WTC11 (cell line): ENCODE measurements around the gene BCAS3. TPM values are rescaled to one million over a fixed set of nuclear protein-coding genes. Genes with fewer than 3 reads are reported as not detected.

Source experiments
- ATAC-seq: fragments of 200-7000 bp; cut with Tn5 transposase; 2 replicates; pipeline ENCODE4 v1.10.0; 2021; ENCODE audit warnings: mild to moderate bottlenecking, moderate library complexity
- CTCF ChIA-PET: fragments of 300-600 bp; sonication (Branson Sonifier 250); formaldehyde crosslinking; loops from one replicate; lab custom pipeline; 2021; ENCODE audit warnings: antibody characterized with exemption; lab: Charles Lee
- POLR2A ChIA-PET: fragments of 350-600 bp; sonication (Branson Sonifier 250); formaldehyde crosslinking; loops from one replicate; lab custom pipeline; 2021; ENCODE audit warnings: antibody characterized with exemption; lab: Charles Lee
- DNase-seq: peaks from one replicate; pipeline ENCODE4 v3.0.0; 2021; ENCODE audit warnings: low spot score
- H3K27ac Mint-ChIP-seq: 2 replicates; pipeline ENCODE4 v1.8.0; 2021; ENCODE audit warnings: mixed read lengths
- H3K27me3 Mint-ChIP-seq: 2 replicates; pipeline ENCODE4 v1.8.0; 2021; ENCODE audit warnings: low read depth, mild to moderate bottlenecking, moderate library complexity, mixed read lengths
- H3K36me3 Mint-ChIP-seq: 2 replicates; pipeline ENCODE4 v1.8.0; 2021; ENCODE audit warnings: mixed read lengths
- H3K4me1 Mint-ChIP-seq: 2 replicates; pipeline ENCODE4 v1.8.0; 2022; ENCODE audit warnings: mixed read lengths
- H3K4me3 Mint-ChIP-seq: 2 replicates; pipeline ENCODE4 v1.8.0; 2021; ENCODE audit warnings: mild to moderate bottlenecking, moderate library complexity, mixed read lengths
- H3K9me3 Mint-ChIP-seq: 2 replicates; pipeline ENCODE4 v1.8.0; 2021; ENCODE audit warnings: mixed read lengths
- AFF4 ChIP-seq: sonication (generic); formaldehyde crosslinking; IDR thresholded peaks from 2 replicates; pipeline ENCODE4 v1.8.1; 2023; ENCODE audit warnings: mild to moderate bottlenecking, missing genetic modification reagents, borderline replicate concordance
- AR ChIP-seq: fragments of 250-450 bp; sonication (Bioruptor Pico); IDR thresholded peaks from 2 replicates; pipeline ENCODE4 v1.9.0; 2021; ENCODE audit warnings: mild to moderate bottlenecking
- ATF2 ChIP-seq: sonication (generic); formaldehyde crosslinking; IDR thresholded peaks from 2 replicates; pipeline ENCODE4 v1.8.1; 2022; ENCODE audit warnings: low read depth, missing genetic modification reagents, borderline replicate concordance
- CBFB ChIP-seq: sonication (generic); formaldehyde crosslinking; IDR thresholded peaks from 2 replicates; pipeline ENCODE4 v1.8.1; 2022; ENCODE audit warnings: mild to moderate bottlenecking, low read depth, missing genetic modification reagents
- ETV6 ChIP-seq: sonication (generic); formaldehyde crosslinking; IDR thresholded peaks from 2 replicates; pipeline ENCODE4 v1.8.1; 2022; ENCODE audit warnings: mild to moderate bottlenecking, missing genetic modification reagents
- FOXK1 ChIP-seq: sonication (generic); formaldehyde crosslinking; IDR thresholded peaks from 2 replicates; pipeline ENCODE4 v1.8.0; 2022; ENCODE audit warnings: mild to moderate bottlenecking, moderate library complexity, missing genetic modification reagents
- GABPB1 ChIP-seq: sonication (generic); formaldehyde crosslinking; IDR thresholded peaks from 2 replicates; pipeline ENCODE4 v1.8.1; 2023; ENCODE audit warnings: mild to moderate bottlenecking, missing genetic modification reagents
- GRHL2 ChIP-seq: fragments of 250-450 bp; sonication (Bioruptor Pico); IDR thresholded peaks from 2 replicates; pipeline ENCODE4 v1.8.0; 2022; ENCODE audit warnings: mild to moderate bottlenecking, moderate library complexity; ENCODE audit not compliant: insufficient replicate concordance, severe bottlenecking
- GTF2I ChIP-seq: fragments of 250-450 bp; sonication (Bioruptor Pico); conservative IDR thresholded peaks from 2 replicates; pipeline ENCODE4 v1.4.0; 2021; ENCODE audit warnings: mild to moderate bottlenecking
- JAZF1 ChIP-seq: fragments of 250-450 bp; sonication (Bioruptor Pico); IDR thresholded peaks from 2 replicates; pipeline ENCODE4 v1.9.0; 2021; ENCODE audit warnings: moderate library complexity, mild to moderate bottlenecking, inconsistent platforms
- RORB ChIP-seq: fragments of 250-450 bp; sonication (Bioruptor Pico); IDR thresholded peaks from 2 replicates; pipeline ENCODE4 v1.9.0; 2021; ENCODE audit warnings: mild to moderate bottlenecking
- TEAD4 ChIP-seq: sonication (generic); formaldehyde crosslinking; IDR thresholded peaks from 2 replicates; pipeline ENCODE4 v1.8.0; 2022; ENCODE audit warnings: mild to moderate bottlenecking, missing genetic modification reagents
- USF1 ChIP-seq: sonication (generic); formaldehyde crosslinking; IDR thresholded peaks from 2 replicates; pipeline ENCODE4 v1.8.0; 2022; ENCODE audit warnings: mild to moderate bottlenecking, missing genetic modification reagents
- ZMAT4 ChIP-seq: fragments of 250-450 bp; sonication (Bioruptor Pico); IDR thresholded peaks from 2 replicates; pipeline ENCODE4 v1.9.0; 2021; ENCODE audit warnings: mild to moderate bottlenecking
- ZNF121 ChIP-seq: sonication (generic); formaldehyde crosslinking; IDR thresholded peaks from 2 replicates; pipeline ENCODE4 v1.8.0; 2023; ENCODE audit warnings: missing genetic modification reagents
- ZNF138 ChIP-seq: sonication (generic); formaldehyde crosslinking; conservative IDR thresholded peaks from 2 replicates; pipeline ENCODE4 v1.8.1; 2022; ENCODE audit warnings: mild to moderate bottlenecking, moderate library complexity, missing genetic modification reagents
- ZNF219 ChIP-seq: sonication (generic); formaldehyde crosslinking; IDR thresholded peaks from 2 replicates; pipeline ENCODE4 v1.8.0; 2023; ENCODE audit warnings: missing genetic modification reagents, mild to moderate bottlenecking, borderline replicate concordance
- ZNF317 ChIP-seq: sonication (generic); formaldehyde crosslinking; IDR thresholded peaks from 2 replicates; pipeline ENCODE4 v1.8.1; 2023; ENCODE audit warnings: low read depth, mild to moderate bottlenecking, moderate library complexity, missing genetic modification reagents, borderline replicate concordance
- total RNA-seq: library from RNA; stranded (reverse); gene quantifications from 3 replicates; pipeline ENCODE4 v1.2.3, GENCODE V29; 2021

BCAS3 gene
- total RNA-seq, 1 experiment from 2014 or later: 15.5 TPM

GRCh38 chr17:61065263-61065773 is 387.7 kb downstream of the BCAS3 start:
- TF ChIP-seq ZNF317 (CRISPR knock-in tag): no peak
- TF ChIP-seq GABPB1: peak; percentile 83
- DNase-seq: no peak
- ChIA-PET POLR2A (no interaction called here), CTCF (interaction anchor here (1.3 to 1.4 kb wide), 2 partner anchors 325 to 345 kb away, joined by 3 to 5 read pairs; no protein-coding TSS in a partner anchor)
- Mint-ChIP-seq H3K9me3 (no peaks in the 10 kb centered on the region), H3K27me3 (no peaks in the 10 kb centered on the region), H3K4me1 (peaks cover 10% of the 10 kb centered on the region), H3K36me3 (no peaks in the 10 kb centered on the region), H3K27ac (no peak overlapping the region), H3K4me3 (no peak overlapping the region)
- no peak for ATAC-seq

- H3K27me3 Mint-ChIP-seq: no peaks in the 10 kb centered on the region
- TF ChIP-seq ATF2 (CRISPR knock-in tag) (no peak), JAZF1 (CRISPR knock-in tag) (no peak), GTF2I (CRISPR knock-in tag) (no peak)
- H3K9me3 Mint-ChIP-seq: no peaks in the 10 kb centered on the region
- H3K4me3 Mint-ChIP-seq: no peak overlapping the region
- POLR2A ChIA-PET: no interaction called here
- H3K4me1 Mint-ChIP-seq: peaks cover 10% of the 10 kb centered on the region
- CTCF ChIA-PET: interaction anchor here (0.8 to 1.4 kb wide), 3 partner anchors 324 to 345 kb away, joined by 3 to 5 read pairs (median 3); no protein-coding TSS in a partner anchor
- ATAC-seq: no peak
- no peaks in the 10 kb centered on the region for H3K36me3 Mint-ChIP-seq
- no peak for DNase-seq
- no peak overlapping the region for H3K27ac Mint-ChIP-seq
Measured at GRCh38 chr17:61066062-61066461, 388.4 kb downstream of the BCAS3 start.

GRCh38 chr17:61070649-61071048 is 393.0 kb downstream of the BCAS3 start:
- Mint-ChIP-seq H3K27ac (no peak overlapping the region), H3K27me3 (no peaks in the 10 kb centered on the region), H3K4me1 (peaks cover 14% of the 10 kb centered on the region), H3K36me3 (no peaks in the 10 kb centered on the region), H3K4me3 (no peak overlapping the region), H3K9me3 (no peaks in the 10 kb centered on the region)
- ATAC-seq: no peak
- DNase-seq: no peak
- CTCF ChIA-PET: interaction anchor here (0.6 to 1.4 kb wide), 2 partner anchors 70 to 328 kb away, joined by 3 read pairs; no protein-coding TSS in a partner anchor
- POLR2A ChIA-PET: no interaction called here
- no peak for TF ChIP-seq AFF4 (CRISPR knock-in tag)
- TF ChIP-seq GABPB1: no peak
- TF ChIP-seq USF1 (CRISPR knock-in tag): no peak
- TF ChIP-seq CBFB: no peak

- H3K36me3 Mint-ChIP-seq: no peaks in the 10 kb centered on the region
- TF ChIP-seq TEAD4 (CRISPR knock-in tag) (no peak), ZNF138 (CRISPR knock-in tag) (no peak), FOXK1 (CRISPR knock-in tag) (no peak), ZMAT4 (CRISPR knock-in tag) (no peak), RORB (CRISPR knock-in tag) (no peak), ZNF219 (CRISPR knock-in tag) (no peak), GRHL2 (CRISPR knock-in tag) (no peak), USF1 (CRISPR knock-in tag) (no peak), AR (CRISPR knock-in tag) (no peak), ETV6 (CRISPR knock-in tag) (no peak), ZNF121 (no peak)
Measured at GRCh38 chr17:61072648-61073047, 395.0 kb downstream of the BCAS3 start.

More at GRCh38 chr17:61072648-61073047, 395.0 kb downstream of the BCAS3 start:
- Mint-ChIP-seq H3K4me1 (peaks cover 11% of the 10 kb centered on the region), H3K27me3 (no peaks in the 10 kb centered on the region), H3K4me3 (no peak overlapping the region), H3K27ac (no peak overlapping the region), H3K9me3 (no peaks in the 10 kb centered on the region)
- CTCF ChIA-PET: interaction anchor here (1.5 kb wide), 1 partner anchor 317 kb away, joined by 4 read pairs; no protein-coding TSS in a partner anchor
- ATAC-seq: no peak
- POLR2A ChIA-PET: no interaction called here
- DNase-seq: no peak
